HG03103 (cell line): ENCODE measurements around the gene DCUN1D4.

ENCODE experiments used
- ATAC-seq: cut with Tn5 transposase; IDR thresholded peaks from one replicate; pipeline ENCODE4 v1.9.1; 2021; ENCODE audit warnings: low read depth; ENCODE audit not compliant: unreplicated experiment

DCUN1D4 gene

GRCh38 chr4:51853027-51853682 is 10.2 kb downstream of the DCUN1D4 start:
- ATAC-seq = no peak

GRCh38 chr4:51855270-51855669 is 12.3 kb downstream of the DCUN1D4 start:
- no peak for ATAC-seq

- ATAC-seq = no peak
Observed at GRCh38 chr4:51855751-51856150, 12.8 kb downstream of the DCUN1D4 start.

- no peak for ATAC-seq
Observed at GRCh38 chr4:51858605-51859202, 15.8 kb downstream of the DCUN1D4 start.

- no peak for ATAC-seq
Observed at GRCh38 chr4:51859476-51860031, 16.6 kb downstream of the DCUN1D4 start.

- no peak for ATAC-seq
Observed at GRCh38 chr4:51862199-51862598, 19.2 kb downstream of the DCUN1D4 start.

GRCh38 chr4:51862781-51863180 is 19.8 kb downstream of the DCUN1D4 start:
- no peak for ATAC-seq

- no peak for ATAC-seq
Observed at GRCh38 chr4:51865717-51866116, 22.8 kb downstream of the DCUN1D4 start.

- no peak for ATAC-seq
Observed at GRCh38 chr4:51866835-51867234, 23.9 kb downstream of the DCUN1D4 start.

GRCh38 chr4:51867689-51868448 is 24.9 kb downstream of the DCUN1D4 start:
- ATAC-seq = no peak

- ATAC-seq = no peak
Observed at GRCh38 chr4:51868449-51868847, 25.5 kb downstream of the DCUN1D4 start.

- ATAC-seq = no peak
Observed at GRCh38 chr4:51870441-51871188, 27.7 kb downstream of the DCUN1D4 start.

GRCh38 chr4:51872283-51872997 is 29.5 kb downstream of the DCUN1D4 start:
- ATAC-seq = no peak

- ATAC-seq = no peak
Observed at GRCh38 chr4:51874551-51874950, 31.6 kb downstream of the DCUN1D4 start.

GRCh38 chr4:51878431-51878830 is 35.5 kb downstream of the DCUN1D4 start:
- ATAC-seq = no peak

- ATAC-seq = no peak
Observed at GRCh38 chr4:51880016-51880915, 37.3 kb downstream of the DCUN1D4 start.

GRCh38 chr4:51884055-51884454 is 41.1 kb downstream of the DCUN1D4 start:
- no peak for ATAC-seq

GRCh38 chr4:51884606-51885005 is 41.7 kb downstream of the DCUN1D4 start:
- ATAC-seq = no peak

- no peak for ATAC-seq
Observed at GRCh38 chr4:51885363-51885762, 42.4 kb downstream of the DCUN1D4 start.
